ENCODE data around the gene IPO5.

DNA sequence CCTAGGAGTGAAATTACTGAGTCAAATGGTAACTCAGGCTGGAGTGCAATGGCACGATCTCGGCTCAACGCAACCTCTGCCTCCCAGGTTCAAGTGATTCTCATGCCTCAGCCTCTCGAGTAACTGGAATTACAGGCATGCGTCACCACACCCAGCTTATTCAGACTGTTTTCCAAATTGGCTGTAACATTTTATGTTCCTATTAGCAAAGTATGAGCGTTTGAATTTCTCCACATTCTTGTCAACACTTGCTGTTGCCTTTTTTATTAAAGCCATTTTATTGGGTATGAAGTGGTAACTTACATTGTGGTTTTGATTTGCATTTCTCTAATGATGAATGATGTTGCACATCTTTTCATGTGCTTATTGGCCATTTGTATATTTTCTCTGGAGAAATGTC, 7.9 kb downstream of the IPO5 start:
- TF ChIP-seq, protein P1, sequence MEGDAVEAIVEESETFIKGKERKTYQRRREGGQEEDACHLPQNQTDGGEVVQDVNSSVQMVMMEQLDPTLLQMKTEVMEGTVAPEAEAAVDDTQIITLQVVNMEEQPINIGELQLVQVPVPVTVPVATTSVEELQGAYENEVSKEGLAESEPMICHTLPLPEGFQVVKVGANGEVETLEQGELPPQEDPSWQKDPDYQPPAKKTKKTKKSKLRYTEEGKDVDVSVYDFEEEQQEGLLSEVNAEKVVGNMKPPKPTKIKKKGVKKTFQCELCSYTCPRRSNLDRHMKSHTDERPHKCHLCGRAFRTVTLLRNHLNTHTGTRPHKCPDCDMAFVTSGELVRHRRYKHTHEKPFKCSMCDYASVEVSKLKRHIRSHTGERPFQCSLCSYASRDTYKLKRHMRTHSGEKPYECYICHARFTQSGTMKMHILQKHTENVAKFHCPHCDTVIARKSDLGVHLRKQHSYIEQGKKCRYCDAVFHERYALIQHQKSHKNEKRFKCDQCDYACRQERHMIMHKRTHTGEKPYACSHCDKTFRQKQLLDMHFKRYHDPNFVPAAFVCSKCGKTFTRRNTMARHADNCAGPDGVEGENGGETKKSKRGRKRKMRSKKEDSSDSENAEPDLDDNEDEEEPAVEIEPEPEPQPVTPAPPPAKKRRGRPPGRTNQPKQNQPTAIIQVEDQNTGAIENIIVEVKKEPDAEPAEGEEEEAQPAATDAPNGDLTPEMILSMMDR (optimal IDR thresholded peaks at IDR 0.05 in 1 of 3, IDR thresholded peaks at IDR 0.05 in 1 of 3, conservative IDR thresholded peaks at IDR 0.05 in 1 of 3; ENCODE audit: extremely low read depth in 1 of 3, insufficient read depth in 2 of 3, low read length in 3 of 3), result no peak
- no peak for TF ChIP-seq EZH2 (IDR thresholded peaks at IDR 0.05; ENCODE audit: low read length)

Measured in keratinocyte (primary cell).